ENCODE data around the gene ARHGAP33. TPM values are rescaled to one million over a fixed set of nuclear protein-coding genes. Genes with fewer than 3 reads are reported as not detected.

The ARHGAP33 gene
- polyA plus RNA-seq, 1 of the 3 experiments (the other 2 are of a cell fraction), result 7.8 TPM

DNA sequence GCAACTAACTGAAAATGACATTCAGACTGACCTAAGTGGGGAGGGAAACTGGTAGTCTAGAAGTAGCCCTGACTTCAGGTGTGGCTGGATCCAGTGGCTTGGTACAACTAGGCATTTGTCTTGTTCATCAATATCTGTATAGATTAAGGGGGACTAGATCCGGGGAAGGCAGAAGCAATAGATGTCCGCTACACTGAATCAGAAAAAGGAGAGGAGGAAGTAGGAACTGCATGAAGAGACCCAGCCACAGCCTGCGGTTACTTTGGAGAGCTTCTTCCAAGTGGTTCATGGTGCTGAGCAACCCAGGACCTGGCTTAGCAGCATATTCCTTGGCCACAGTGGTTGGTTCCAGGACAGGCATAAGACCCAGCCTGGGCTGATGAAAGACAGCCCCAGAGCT is 47.2 kb downstream of the ARHGAP33 start:
- peaks cover 5% of the 10 kb centered on the region; the same call in 1 of the 2 replicates for H3K27me3 ChIP-seq (ENCODE audit: insufficient read depth)
- POLR2A ChIA-PET, result no interaction called here
- 18% methylated on average over 3 of the region's 3 CpGs for WGBS (ENCODE audit: low lambda C conversion rate)

GRCh38 chr19:35824150-35824549 is 48.8 kb downstream of the ARHGAP33 start:
- Histone ChIP-seq H4K20me1 (ENCODE audit: insufficient read depth) (no peaks in the 10 kb centered on the region), H3K4me2 (no peak overlapping the region), H3K9me2 (no peaks in the 10 kb centered on the region), H3K4me3 (ENCODE audit: low read depth in 2 of 2, low read length in 1 of 2) (no peak overlapping the region), H3K4me1 (ENCODE audit: control insufficient read depth in 1 of 2, insufficient read depth in 2 of 2, low read depth in 1 of 2, low read length in 1 of 2) (no peaks in the 10 kb centered on the region), H3F3A (replicated peaks; ENCODE audit: insufficient read depth) (peaks cover 4% of the 10 kb centered on the region), H3K36me3 (replicated peaks in 1 of 2; ENCODE audit: control insufficient read depth in 1 of 2, insufficient read depth in 2 of 2, low read length in 1 of 2) (no peaks in the 10 kb centered on the region), H3K9ac (no peak overlapping the region), H3K27ac (ENCODE audit: low read depth in 2 of 2, low read length in 1 of 2) (no peak overlapping the region), H3K27me3 (ENCODE audit: insufficient read depth) (peaks cover 5% of the 10 kb centered on the region; the same call in 1 of the 2 replicates), H3K9me3 (no peaks in the 10 kb centered on the region), H3K79me2 (ENCODE audit: insufficient read depth) (no peaks in the 10 kb centered on the region), H2AFZ (ENCODE audit: low read depth) (no peak overlapping the region)
- ChIA-PET POLR2A (no interaction called here), CTCF (no interaction called here)
- TF ChIP-seq GABPA (IDR thresholded peaks at IDR 0.05; ENCODE audit: low read depth) (no peak), PBX3 (IDR thresholded peaks at IDR 0.05) (no peak), FOXM1 (IDR thresholded peaks at IDR 0.05; ENCODE audit: low read depth) (no peak), SMC3 (IDR thresholded peaks at IDR 0.05; ENCODE audit: low read depth, low read length) (no peak), ELF1 (IDR thresholded peaks at IDR 0.05) (no peak), TEAD4 (IDR thresholded peaks at IDR 0.05; ENCODE audit: borderline replicate concordance, insufficient read depth) (no peak)
- TF ChIP-seq, protein P1, sequence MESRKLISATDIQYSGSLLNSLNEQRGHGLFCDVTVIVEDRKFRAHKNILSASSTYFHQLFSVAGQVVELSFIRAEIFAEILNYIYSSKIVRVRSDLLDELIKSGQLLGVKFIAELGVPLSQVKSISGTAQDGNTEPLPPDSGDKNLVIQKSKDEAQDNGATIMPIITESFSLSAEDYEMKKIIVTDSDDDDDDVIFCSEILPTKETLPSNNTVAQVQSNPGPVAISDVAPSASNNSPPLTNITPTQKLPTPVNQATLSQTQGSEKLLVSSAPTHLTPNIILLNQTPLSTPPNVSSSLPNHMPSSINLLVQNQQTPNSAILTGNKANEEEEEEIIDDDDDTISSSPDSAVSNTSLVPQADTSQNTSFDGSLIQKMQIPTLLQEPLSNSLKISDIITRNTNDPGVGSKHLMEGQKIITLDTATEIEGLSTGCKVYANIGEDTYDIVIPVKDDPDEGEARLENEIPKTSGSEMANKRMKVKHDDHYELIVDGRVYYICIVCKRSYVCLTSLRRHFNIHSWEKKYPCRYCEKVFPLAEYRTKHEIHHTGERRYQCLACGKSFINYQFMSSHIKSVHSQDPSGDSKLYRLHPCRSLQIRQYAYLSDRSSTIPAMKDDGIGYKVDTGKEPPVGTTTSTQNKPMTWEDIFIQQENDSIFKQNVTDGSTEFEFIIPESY (IDR thresholded peaks at IDR 0.05; ENCODE audit: borderline replicate concordance, low read depth), result no peak
- whole genome bisulfite sequencing (ENCODE audit: low lambda C conversion rate), result 34% methylated on average over 5 of the region's 5 CpGs
- DNase-seq, result no peak

More for the DNA sequence above, 47.2 kb downstream of the ARHGAP33 start:
- no peak overlapping the region for H2AFZ ChIP-seq (ENCODE audit: low read depth)
- H3K79me2 ChIP-seq (ENCODE audit: insufficient read depth), result no peaks in the 10 kb centered on the region
- no peaks in the 10 kb centered on the region for H3K36me3 ChIP-seq (replicated peaks in 1 of 2; ENCODE audit: control insufficient read depth in 1 of 2, insufficient read depth in 2 of 2, low read length in 1 of 2)
- no peak overlapping the region for H3K4me2 ChIP-seq
- H3K4me1 ChIP-seq (ENCODE audit: control insufficient read depth in 1 of 2, insufficient read depth in 2 of 2, low read depth in 1 of 2, low read length in 1 of 2), result no peaks in the 10 kb centered on the region
- H3K9me3 ChIP-seq, result no peaks in the 10 kb centered on the region
- H3K27ac ChIP-seq (ENCODE audit: low read depth in 2 of 2, low read length in 1 of 2), result no peak overlapping the region
- CTCF ChIA-PET, result interaction anchor here (1.3 kb wide), 1 partner anchor 59 kb away, joined by 3 read pairs; no protein-coding TSS in a partner anchor
- no peaks in the 10 kb centered on the region for H4K20me1 ChIP-seq (ENCODE audit: insufficient read depth)
- no peak overlapping the region for H3K4me3 ChIP-seq (ENCODE audit: low read depth in 2 of 2, low read length in 1 of 2)
- no peak for TF ChIP-seq EP300 (IDR thresholded peaks at IDR 0.05; ENCODE audit: borderline replicate concordance in 1 of 2, low read depth in 1 of 2, low read length in 1 of 2)
- no peak for TF ChIP-seq NFIC (IDR thresholded peaks at IDR 0.05; ENCODE audit: borderline replicate concordance)
- TF ChIP-seq PBX3 (IDR thresholded peaks at IDR 0.05), result no peak
- TF ChIP-seq CTCF (IDR thresholded peaks at IDR 0.05), result no peak
- no peak overlapping the region for H3K9ac ChIP-seq
- H3F3A ChIP-seq (replicated peaks; ENCODE audit: insufficient read depth), result peaks cover 4% of the 10 kb centered on the region
- H3K9me2 ChIP-seq, result no peaks in the 10 kb centered on the region
- no peak for DNase-seq
